Measurements from ENCODE around the gene TBC1D19.

The TBC1D19 gene

GRCh38 chr4:26749867-26750266 is 166.0 kb downstream of the TBC1D19 start:
- H3K79me2 ChIP-seq (ENCODE audit: insufficient read depth, low read length): no peaks in the 10 kb centered on the region
- no peaks in the 10 kb centered on the region for H3K36me3 ChIP-seq (ENCODE audit: insufficient read depth, low read length)
- no peak overlapping the region for H2AFZ ChIP-seq (ENCODE audit: low read length)
- H3K9me3 ChIP-seq (ENCODE audit: low read length): no peaks in the 10 kb centered on the region
- H3K27ac ChIP-seq (ENCODE audit: low read depth, low read length, poor library complexity, severe bottlenecking): no peak overlapping the region
- TF ChIP-seq CTCF (IDR thresholded peaks at IDR 0.05; ENCODE audit: low read length) (no peak), EZH2 (IDR thresholded peaks at IDR 0.05; ENCODE audit: borderline replicate concordance, low read length) (no peak)
- no peak overlapping the region for H3K9ac ChIP-seq (ENCODE audit: low read length)
- no peaks in the 10 kb centered on the region for H3K9me2 ChIP-seq (ENCODE audit: low read depth, low read length)
- no peaks in the 10 kb centered on the region for H4K20me1 ChIP-seq (ENCODE audit: insufficient read depth, low read length)
- no peak overlapping the region for H3K4me3 ChIP-seq (ENCODE audit: low read depth, low read length, poor library complexity, severe bottlenecking)
- H3F3A ChIP-seq (ENCODE audit: insufficient read depth, low read length): no peaks in the 10 kb centered on the region
- H3K4me2 ChIP-seq (ENCODE audit: low read length): no peak overlapping the region
- no peaks in the 10 kb centered on the region for H3K27me3 ChIP-seq (ENCODE audit: insufficient read depth, low read length)
- H3K4me1 ChIP-seq (ENCODE audit: insufficient read depth, low read length, severe bottlenecking): peaks cover 10% of the 10 kb centered on the region

GRCh38 chr4:26751004-26751403 is 167.1 kb downstream of the TBC1D19 start:
- TF ChIP-seq CTCF (IDR thresholded peaks at IDR 0.05; ENCODE audit: low read length) (no peak), EZH2 (IDR thresholded peaks at IDR 0.05; ENCODE audit: borderline replicate concordance, low read length) (no peak)
- no peak overlapping the region for H3K9ac ChIP-seq (ENCODE audit: low read length)
- no peaks in the 10 kb centered on the region for H3K9me3 ChIP-seq (ENCODE audit: low read length)
- peaks cover 10% of the 10 kb centered on the region for H3K4me1 ChIP-seq (ENCODE audit: insufficient read depth, low read length, severe bottlenecking)
- H3K36me3 ChIP-seq (ENCODE audit: insufficient read depth, low read length): no peaks in the 10 kb centered on the region
- no peaks in the 10 kb centered on the region for H3K27me3 ChIP-seq (ENCODE audit: insufficient read depth, low read length)
- H3K9me2 ChIP-seq (ENCODE audit: low read depth, low read length): no peaks in the 10 kb centered on the region
- H3K79me2 ChIP-seq (ENCODE audit: insufficient read depth, low read length): no peaks in the 10 kb centered on the region
- H3K4me2 ChIP-seq (ENCODE audit: low read length): no peak overlapping the region
- no peak overlapping the region for H2AFZ ChIP-seq (ENCODE audit: low read length)
- no peaks in the 10 kb centered on the region for H3F3A ChIP-seq (ENCODE audit: insufficient read depth, low read length)
- no peak overlapping the region for H3K27ac ChIP-seq (ENCODE audit: low read depth, low read length, poor library complexity, severe bottlenecking)
- no peak overlapping the region for H3K4me3 ChIP-seq (ENCODE audit: low read depth, low read length, poor library complexity, severe bottlenecking)
- no peaks in the 10 kb centered on the region for H4K20me1 ChIP-seq (ENCODE audit: insufficient read depth, low read length)

- no peak for TF ChIP-seq CTCF (IDR thresholded peaks at IDR 0.05; ENCODE audit: low read length)
- no peak for TF ChIP-seq EZH2 (IDR thresholded peaks at IDR 0.05; ENCODE audit: borderline replicate concordance, low read length)
- Histone ChIP-seq H3K9me2 (ENCODE audit: low read depth, low read length) (no peaks in the 10 kb centered on the region), H3K9ac (ENCODE audit: low read length) (no peak overlapping the region), H3K4me2 (ENCODE audit: low read length) (no peak overlapping the region), H3K36me3 (ENCODE audit: insufficient read depth, low read length) (no peaks in the 10 kb centered on the region), H2AFZ (ENCODE audit: low read length) (no peak overlapping the region), H3K27ac (ENCODE audit: low read depth, low read length, poor library complexity, severe bottlenecking) (no peak overlapping the region), H3K27me3 (ENCODE audit: insufficient read depth, low read length) (no peaks in the 10 kb centered on the region), H3K4me1 (ENCODE audit: insufficient read depth, low read length, severe bottlenecking) (peaks cover 10% of the 10 kb centered on the region), H3K4me3 (ENCODE audit: low read depth, low read length, poor library complexity, severe bottlenecking) (no peak overlapping the region), H4K20me1 (ENCODE audit: insufficient read depth, low read length) (no peaks in the 10 kb centered on the region), H3F3A (ENCODE audit: insufficient read depth, low read length) (no peaks in the 10 kb centered on the region), H3K9me3 (ENCODE audit: low read length) (no peaks in the 10 kb centered on the region), H3K79me2 (ENCODE audit: insufficient read depth, low read length) (no peaks in the 10 kb centered on the region)
These were observed 168.0 kb downstream of the TBC1D19 start for GRCh38 chr4:26751838-26752237.
